B cell (primary cell): ENCODE data around the gene ZBP1.

Source experiments
- EZH2 ChIP-seq: IDR thresholded peaks from 2 replicates; pipeline ENCODE4 v1.6.1; 2012; ENCODE audit warnings: borderline replicate concordance, low read depth, mild to moderate bottlenecking, moderate library complexity, low read length; ENCODE audit not compliant: insufficient read depth, poor library complexity, severe bottlenecking
- TF ChIP-seq, protein P1 (sequence below): fragments of 200-600 bp; IDR thresholded peaks from one replicate; pipeline ENCODE4 v1.8.0; 2022; ENCODE audit warnings: antibody characterized with exemption, mild to moderate bottlenecking

DNA sequence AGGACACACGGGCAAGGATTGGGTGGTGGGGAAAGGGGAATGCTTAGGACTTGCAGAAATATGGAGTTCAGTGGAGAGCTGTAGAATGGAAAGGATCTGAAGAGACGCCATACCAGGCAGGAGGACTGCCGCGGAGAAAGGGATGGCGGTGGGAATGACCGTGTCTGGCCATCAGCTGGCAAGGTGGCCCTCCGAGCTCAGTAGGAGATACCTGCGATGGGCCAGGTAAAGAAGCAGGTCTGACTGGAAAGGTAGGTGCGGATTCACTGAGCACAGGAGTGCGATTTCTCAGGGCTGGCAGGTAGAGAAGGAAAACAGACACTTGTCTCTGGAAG, 33.3 kb downstream of the ZBP1 start:
- TF ChIP-seq, protein P1, sequence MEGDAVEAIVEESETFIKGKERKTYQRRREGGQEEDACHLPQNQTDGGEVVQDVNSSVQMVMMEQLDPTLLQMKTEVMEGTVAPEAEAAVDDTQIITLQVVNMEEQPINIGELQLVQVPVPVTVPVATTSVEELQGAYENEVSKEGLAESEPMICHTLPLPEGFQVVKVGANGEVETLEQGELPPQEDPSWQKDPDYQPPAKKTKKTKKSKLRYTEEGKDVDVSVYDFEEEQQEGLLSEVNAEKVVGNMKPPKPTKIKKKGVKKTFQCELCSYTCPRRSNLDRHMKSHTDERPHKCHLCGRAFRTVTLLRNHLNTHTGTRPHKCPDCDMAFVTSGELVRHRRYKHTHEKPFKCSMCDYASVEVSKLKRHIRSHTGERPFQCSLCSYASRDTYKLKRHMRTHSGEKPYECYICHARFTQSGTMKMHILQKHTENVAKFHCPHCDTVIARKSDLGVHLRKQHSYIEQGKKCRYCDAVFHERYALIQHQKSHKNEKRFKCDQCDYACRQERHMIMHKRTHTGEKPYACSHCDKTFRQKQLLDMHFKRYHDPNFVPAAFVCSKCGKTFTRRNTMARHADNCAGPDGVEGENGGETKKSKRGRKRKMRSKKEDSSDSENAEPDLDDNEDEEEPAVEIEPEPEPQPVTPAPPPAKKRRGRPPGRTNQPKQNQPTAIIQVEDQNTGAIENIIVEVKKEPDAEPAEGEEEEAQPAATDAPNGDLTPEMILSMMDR, result no peak
- no peak for TF ChIP-seq EZH2
